Measurements from ENCODE around the gene FAM13C.

GRCh38 chr10:59302381-59302780 lies 60.0 kb downstream of the FAM13C start:
- TF ChIP-seq EP300 (conservative IDR thresholded peaks at IDR 0.05; ENCODE audit: poor library complexity, severe bottlenecking) (no peak), CTCF (IDR thresholded peaks at IDR 0.05; ENCODE audit: poor library complexity, severe bottlenecking) (no peak), REST (IDR thresholded peaks at IDR 0.05; ENCODE audit: borderline replicate concordance) (no peak), POLR2AphosphoS5 (IDR thresholded peaks at IDR 0.05) (no peak), EZH2 (IDR thresholded peaks at IDR 0.05; ENCODE audit: borderline replicate concordance, insufficient read depth, low read length, poor library complexity, severe bottlenecking) (no peak), RAD21 (conservative IDR thresholded peaks at IDR 0.05) (no peak)

Data from neural cell (in vitro differentiated cells).